Fibroblast of the aortic adventitia (primary cell): ENCODE measurements around the gene MAP6D1. TPM values are rescaled to one million over a fixed set of nuclear protein-coding genes. Genes with fewer than 3 reads are reported as not detected.

Experiments
- DNase-seq: peaks from one replicate; pipeline ENCODE4 v3.0.0-alpha.2; 2010; ENCODE audit warnings: low read depth
- H3K4me3 ChIP-seq: 2 replicates; pipeline ENCODE4 v1.5.1; 2011; ENCODE audit warnings: low read depth, mild to moderate bottlenecking, control low read depth, low read length, moderate library complexity
- total RNA-seq: library from RNA; depleted of rRNA; stranded (reverse); fragments of >200 nt; gene quantifications from 2 replicates; pipeline ENCODE4 v1.2.3, GENCODE V29; 2012; ENCODE audit warnings: low replicate concordance
- TF ChIP-seq, protein P1 (sequence below): IDR thresholded peaks from 2 replicates; pipeline ENCODE4 v1.5.1; 2011; ENCODE audit warnings: mild to moderate bottlenecking, low read length, control low read depth, inconsistent platforms; ENCODE audit not compliant: insufficient read depth

The MAP6D1 gene
- total RNA-seq, 1 donor: 1.4 TPM

DNA sequence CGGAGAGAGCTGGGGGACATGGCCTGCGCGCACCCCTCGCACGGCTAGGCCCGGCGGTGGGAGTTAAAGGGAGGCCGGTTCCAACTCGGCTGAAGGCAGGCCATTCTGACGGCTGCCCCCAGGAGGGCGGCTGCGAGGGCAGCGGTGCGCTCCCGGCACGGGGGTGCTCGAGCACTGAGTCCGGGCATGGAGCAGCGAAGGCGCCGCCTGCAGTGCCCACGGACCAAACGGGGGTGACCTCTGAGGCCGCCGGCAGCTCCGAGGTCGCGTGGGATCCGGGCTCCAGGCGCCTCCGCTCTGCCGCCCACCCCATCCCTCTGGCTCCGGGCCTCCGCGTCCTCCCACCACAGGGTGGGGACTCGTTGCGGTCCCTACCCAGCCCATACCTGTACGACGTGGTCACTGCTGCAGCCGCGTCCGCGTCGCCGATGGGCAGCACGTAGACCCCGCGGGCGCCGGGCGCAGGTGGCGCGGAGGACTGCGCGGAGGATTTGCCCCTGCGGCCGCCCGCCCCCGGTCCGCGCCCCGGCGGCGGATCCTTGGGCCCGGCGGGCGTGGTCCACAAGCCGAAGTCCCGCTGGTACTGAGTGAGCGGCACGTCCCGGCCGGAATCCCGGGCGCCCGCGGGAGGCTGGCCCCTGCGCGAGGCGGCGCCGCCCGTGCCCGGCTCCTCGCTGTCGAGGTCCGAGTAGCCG is 469 bp downstream of the MAP6D1 start:
- TF ChIP-seq, protein P1, sequence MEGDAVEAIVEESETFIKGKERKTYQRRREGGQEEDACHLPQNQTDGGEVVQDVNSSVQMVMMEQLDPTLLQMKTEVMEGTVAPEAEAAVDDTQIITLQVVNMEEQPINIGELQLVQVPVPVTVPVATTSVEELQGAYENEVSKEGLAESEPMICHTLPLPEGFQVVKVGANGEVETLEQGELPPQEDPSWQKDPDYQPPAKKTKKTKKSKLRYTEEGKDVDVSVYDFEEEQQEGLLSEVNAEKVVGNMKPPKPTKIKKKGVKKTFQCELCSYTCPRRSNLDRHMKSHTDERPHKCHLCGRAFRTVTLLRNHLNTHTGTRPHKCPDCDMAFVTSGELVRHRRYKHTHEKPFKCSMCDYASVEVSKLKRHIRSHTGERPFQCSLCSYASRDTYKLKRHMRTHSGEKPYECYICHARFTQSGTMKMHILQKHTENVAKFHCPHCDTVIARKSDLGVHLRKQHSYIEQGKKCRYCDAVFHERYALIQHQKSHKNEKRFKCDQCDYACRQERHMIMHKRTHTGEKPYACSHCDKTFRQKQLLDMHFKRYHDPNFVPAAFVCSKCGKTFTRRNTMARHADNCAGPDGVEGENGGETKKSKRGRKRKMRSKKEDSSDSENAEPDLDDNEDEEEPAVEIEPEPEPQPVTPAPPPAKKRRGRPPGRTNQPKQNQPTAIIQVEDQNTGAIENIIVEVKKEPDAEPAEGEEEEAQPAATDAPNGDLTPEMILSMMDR: no peak
- H3K4me3 ChIP-seq: peak overlapping the region; percentile 69
- no peak for DNase-seq

DNA sequence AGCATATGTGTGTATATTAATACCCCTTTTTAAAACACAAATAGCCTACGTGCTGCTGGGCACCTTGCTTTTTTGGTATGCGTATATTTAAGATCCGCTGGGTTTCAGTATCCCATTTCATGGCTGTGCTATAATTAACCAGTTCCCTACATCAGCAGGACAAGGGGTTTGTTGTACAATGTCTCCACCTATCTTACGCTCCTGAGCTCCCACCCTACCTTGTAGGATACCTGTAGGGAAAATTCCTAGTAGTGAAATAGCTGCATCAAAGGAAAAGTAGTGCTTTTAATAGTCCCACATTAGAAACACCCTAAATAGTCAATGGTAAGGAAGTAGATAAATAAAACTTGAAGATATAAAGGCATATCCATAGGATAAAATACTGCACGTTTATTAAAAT is 1.4 kb downstream of the MAP6D1 start:
- DNase-seq: no peak
- H3K4me3 ChIP-seq: no peak overlapping the region
- TF ChIP-seq, protein P1: no peak

DNA sequence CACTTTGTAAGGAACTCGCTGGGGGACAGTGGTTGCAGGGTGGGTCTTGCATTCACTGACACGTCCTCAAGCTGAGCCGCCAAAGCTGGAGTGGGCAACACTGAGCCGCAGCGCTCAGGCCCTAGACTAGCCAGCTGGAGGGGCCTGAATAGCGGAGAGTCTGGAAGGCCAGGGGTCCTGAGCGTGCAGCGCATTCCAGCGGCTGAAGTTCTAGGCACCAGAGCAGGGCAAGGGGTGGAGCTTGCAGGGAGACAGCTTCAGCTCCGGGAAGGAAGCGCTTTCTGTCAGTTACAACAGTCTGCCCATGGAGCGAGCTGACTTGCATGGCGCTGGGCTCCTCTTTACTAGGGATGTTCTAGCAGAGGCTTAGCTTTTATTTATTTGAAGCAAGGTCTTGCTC is 2.7 kb downstream of the MAP6D1 start:
- H3K4me3 ChIP-seq: no peak overlapping the region
- DNase-seq: no peak
- TF ChIP-seq, protein P1: no peak

DNA sequence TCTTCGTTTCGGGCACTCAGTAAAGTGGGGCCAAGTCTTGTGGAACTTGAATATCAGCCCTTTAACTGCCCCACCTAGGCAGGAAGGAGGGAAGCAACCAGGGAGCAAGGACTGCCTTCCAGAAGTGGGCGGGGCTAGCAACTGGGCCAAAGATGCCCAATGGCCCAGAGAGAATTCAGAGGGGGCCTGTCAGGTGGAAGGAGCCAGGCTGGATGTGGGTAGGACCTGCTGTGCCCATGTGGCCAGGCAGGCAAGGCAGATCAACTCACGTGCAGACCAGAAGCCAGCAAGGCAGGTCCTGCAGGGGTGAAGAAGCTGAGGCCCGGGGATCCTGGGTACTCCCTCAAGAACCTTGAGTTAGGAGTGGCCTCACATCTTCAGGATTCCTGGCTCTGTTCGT is 5.5 kb downstream of the MAP6D1 start:
- H3K4me3 ChIP-seq: no peak overlapping the region
- TF ChIP-seq, protein P1: no peak
- no peak for DNase-seq

DNA sequence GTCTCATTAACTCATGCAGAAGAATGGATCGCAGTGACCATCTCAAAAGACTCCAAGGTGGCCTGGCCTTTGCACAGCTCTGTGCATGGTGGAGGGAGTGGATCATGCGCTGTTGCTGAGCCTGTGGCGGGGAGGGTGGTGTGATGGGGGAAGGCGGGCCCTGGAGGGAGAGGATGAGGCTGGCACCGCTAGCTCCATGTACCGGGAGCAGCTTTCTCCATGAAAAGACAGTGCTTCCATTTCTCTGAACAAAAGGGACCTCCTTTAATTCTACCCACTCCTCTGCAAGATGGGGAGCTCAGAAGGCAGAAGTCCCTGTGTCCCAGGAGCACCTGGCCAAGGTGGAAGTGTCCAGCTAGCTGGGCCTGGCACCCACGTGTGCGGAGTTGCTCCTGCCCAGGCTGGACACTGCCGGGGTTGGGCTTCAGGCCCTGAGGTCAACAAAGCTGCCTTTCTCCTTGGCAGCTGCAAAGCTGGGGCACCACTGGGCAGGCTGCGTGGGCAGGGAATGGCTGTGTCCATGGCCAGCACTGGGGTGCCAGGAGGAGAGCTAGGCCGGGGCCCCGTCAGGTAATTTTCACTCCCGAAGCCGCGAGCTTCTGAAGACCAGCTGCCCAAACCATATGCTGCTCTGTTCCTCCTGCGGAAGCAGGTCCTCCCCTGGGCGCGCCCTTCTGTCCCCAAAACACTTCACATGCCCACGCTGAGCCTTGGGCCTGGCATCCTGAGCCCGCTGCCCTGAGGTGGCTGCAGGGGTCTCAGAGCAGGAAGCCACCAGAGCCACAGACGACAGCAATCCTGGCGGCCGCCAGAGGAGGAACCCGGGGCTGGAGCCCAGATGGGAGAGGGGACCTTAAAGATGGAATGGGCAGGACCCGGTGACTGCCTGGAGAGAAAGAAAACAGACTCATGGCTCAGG is 6.4 kb downstream of the MAP6D1 start:
- H3K4me3 ChIP-seq: no peak overlapping the region
- DNase-seq: no peak
- TF ChIP-seq, protein P1: no peak

DNA sequence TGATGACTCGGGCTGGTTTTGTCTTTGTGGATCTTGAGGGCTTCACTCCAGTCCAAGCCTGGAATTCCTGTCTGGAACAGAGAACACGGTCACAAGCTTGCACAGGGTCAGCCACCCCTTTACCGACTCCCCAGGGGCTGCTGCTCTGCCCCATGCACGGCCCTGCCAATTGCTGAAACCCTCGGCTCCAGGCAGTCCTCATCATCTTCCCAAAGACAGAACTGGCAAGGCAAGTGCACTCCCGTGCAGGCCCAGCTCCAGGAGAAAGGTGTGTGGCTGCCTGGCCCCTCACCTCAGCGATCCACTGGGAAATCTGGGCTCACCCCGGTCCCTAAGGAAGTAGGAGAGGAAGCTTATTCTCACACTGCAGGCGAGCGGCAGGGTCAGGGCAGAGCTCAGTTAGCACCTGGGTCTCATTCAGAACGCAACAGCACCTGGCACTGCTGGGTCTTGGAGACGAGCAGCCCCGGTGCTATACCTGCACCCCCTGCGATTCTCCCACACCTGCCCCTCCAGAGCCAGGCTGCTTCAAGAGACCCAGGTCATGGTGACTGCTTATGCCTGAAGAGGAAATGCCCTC is 7.2 kb downstream of the MAP6D1 start:
- no peak overlapping the region for H3K4me3 ChIP-seq
- DNase-seq: no peak
- TF ChIP-seq, protein P1: no peak
